SK-N-SH (cell line): Measurements from ENCODE around the gene PPDPF. TPM values are rescaled to one million over a fixed set of nuclear protein-coding genes. Genes with fewer than 3 reads are reported as not detected.

ENCODE experiments used
- CTCF ChIA-PET: fragments of 300-600, 350-600 bp; formaldehyde crosslinking; extraction: SDS; loops from one replicate; lab custom pipeline; 2021; lab: Yijun Ruan, JAX
- POLR2A ChIA-PET: fragments of 350-600 bp; sonication (Branson Sonifier 250); formaldehyde crosslinking; extraction: SDS; loops from one replicate; lab custom pipeline; 2020; ENCODE audit warnings: antibody characterized with exemption, inconsistent platforms; lab: Yijun Ruan, JAX
- DNase-seq: peaks from one replicate; pipeline ENCODE4 v3.0.0; 2012
- H2AFZ ChIP-seq: fragments of 200-600 bp; sonication (generic); 2 replicates; pipeline ENCODE4 v1.8.1; 2016; ENCODE audit warnings: antibody characterized with exemption, mild to moderate bottlenecking, low read depth
- H3F3A ChIP-seq: fragments of 200-600 bp; sonication (generic); replicated peaks from 2 replicates; pipeline ENCODE3; 2016; ENCODE audit warnings: antibody characterized with exemption, mild to moderate bottlenecking; ENCODE audit not compliant: insufficient read depth
- H3K27ac ChIP-seq, 2 experiments: fragments of 200-500 bp in 1 of 2; fragments of 200-600 bp in 1 of 2; sonication (Bioruptor generic) in 1 of 2; sonication (generic), shearing (Covaris generic) in 1 of 2; 2 replicates each; pipeline versions ENCODE4 v1.5.1 to v1.6.1; 2014 to 2016; ENCODE audit warnings: low read depth in 2 of 2, inconsistent platforms in 1 of 2, low read length in 1 of 2, mild to moderate bottlenecking in 1 of 2, mixed read lengths in 1 of 2
- H3K27me3 ChIP-seq: fragments of 200-600 bp; sonication (generic), shearing (Covaris generic); 2 replicates; pipeline ENCODE4 v1.6.1; 2016; ENCODE audit warnings: mixed run types; ENCODE audit not compliant: insufficient read depth
- H3K36me3 ChIP-seq, 2 experiments: fragments of 200-500 bp in 1 of 2; fragments of 200-600 bp in 1 of 2; sonication (Bioruptor generic) in 1 of 2; sonication (generic) in 1 of 2; replicated peaks in 1 of 2; 2 replicates each; pipeline versions ENCODE3 to v1.5.1; 2014 to 2016; ENCODE audit warnings: low read length in 1 of 2, mild to moderate bottlenecking in 1 of 2; ENCODE audit not compliant: insufficient read depth in 2 of 2, control insufficient read depth in 1 of 2
- H3K4me1 ChIP-seq, 2 experiments: fragments of 200-500 bp in 1 of 2; fragments of 200-600 bp in 1 of 2; sonication (Bioruptor generic) in 1 of 2; sonication (generic), shearing (Covaris generic) in 1 of 2; 2 replicates each; pipeline versions ENCODE4 v1.5.1 to v1.6.1; 2014 to 2016; ENCODE audit warnings: low read depth in 1 of 2, low read length in 1 of 2, mixed run types in 1 of 2; ENCODE audit not compliant: insufficient read depth in 2 of 2, control insufficient read depth in 1 of 2
- H3K4me2 ChIP-seq: fragments of 200-600 bp; sonication (generic), shearing (Covaris generic); 2 replicates; pipeline ENCODE4 v1.6.1; 2017; ENCODE audit warnings: mixed run types
- H3K4me3 ChIP-seq, 2 experiments: fragments of 200-500 bp in 1 of 2; fragments of 200-600 bp in 1 of 2; sonication (Bioruptor generic) in 1 of 2; sonication (generic), shearing (Covaris generic) in 1 of 2; 2 replicates each; pipeline versions ENCODE4 v1.5.1 to v1.8.1; 2014 to 2016; ENCODE audit warnings: low read depth in 2 of 2, inconsistent platforms in 1 of 2, low read length in 1 of 2, mild to moderate bottlenecking in 1 of 2, mixed read lengths in 1 of 2, moderate library complexity in 1 of 2
- H3K79me2 ChIP-seq: fragments of 200-600 bp; sonication (generic); 2 replicates; pipeline ENCODE4 v1.8.1; 2017; ENCODE audit warnings: mild to moderate bottlenecking; ENCODE audit not compliant: insufficient read depth
- H3K9ac ChIP-seq: fragments of 200-600 bp; sonication (generic); 2 replicates; pipeline ENCODE4 v1.6.1; 2017; ENCODE audit warnings: mixed run types
- H3K9me2 ChIP-seq: fragments of 200-600 bp; sonication (generic); 2 replicates; pipeline ENCODE4 v1.6.1; 2017; ENCODE audit warnings: mixed run types
- H3K9me3 ChIP-seq: fragments of 200-600 bp; sonication (generic); 2 replicates; pipeline ENCODE4 v1.6.1; 2017; ENCODE audit warnings: mixed run types, mild to moderate bottlenecking, moderate library complexity
- H4K20me1 ChIP-seq: fragments of 200-600 bp; sonication (generic); 2 replicates; pipeline ENCODE4 v1.6.1; 2017; ENCODE audit warnings: mild to moderate bottlenecking, mixed run types; ENCODE audit not compliant: insufficient read depth
- MXI1 ChIP-seq: IDR thresholded peaks from 2 replicates; pipeline ENCODE4 v1.6.1; 2012; ENCODE audit warnings: mild to moderate bottlenecking, low read depth, low read length, improper control_type of control experiment
- RAD21 ChIP-seq: IDR thresholded peaks from 2 replicates; pipeline ENCODE4 v1.6.1; 2012; ENCODE audit warnings: mild to moderate bottlenecking, low read length
- REST ChIP-seq: IDR thresholded peaks from 2 replicates; pipeline ENCODE4 v1.6.1; 2012; ENCODE audit warnings: mild to moderate bottlenecking, low read depth, low read length, moderate library complexity
- TEAD4 ChIP-seq: IDR thresholded peaks from 2 replicates; pipeline ENCODE4 v1.4.0; 2012; ENCODE audit warnings: mild to moderate bottlenecking, borderline replicate concordance; ENCODE audit not compliant: insufficient read depth
- USF1 ChIP-seq: IDR thresholded peaks from 2 replicates; pipeline ENCODE4 v1.4.0; 2012; ENCODE audit warnings: low read depth, borderline replicate concordance
- WGBS: methylation state at CpG from one replicate; pipeline ENCODE4 v1.1.6; 2017; ENCODE audit warnings: low lambda C conversion rate; 5-methylcytosine and 5-hydroxymethylcytosine counted together
- polyA plus RNA-seq, 3 experiments: library from polyadenylated mRNA; depleted of rRNA; stranded (reverse); fragments of >200 nt; gene quantifications; 2 replicates each; pipeline ENCODE4 v1.2.3, GENCODE V29; 2012
- TF ChIP-seq, protein P1 (sequence below): IDR thresholded peaks from 2 replicates; pipeline ENCODE4 v1.4.0; 2012; ENCODE audit warnings: low read depth, borderline replicate concordance

Gene PPDPF
- polyA plus RNA-seq, 1 of the 3 experiments (the other 2 are of a cell fraction) = 71.4 TPM

DNA sequence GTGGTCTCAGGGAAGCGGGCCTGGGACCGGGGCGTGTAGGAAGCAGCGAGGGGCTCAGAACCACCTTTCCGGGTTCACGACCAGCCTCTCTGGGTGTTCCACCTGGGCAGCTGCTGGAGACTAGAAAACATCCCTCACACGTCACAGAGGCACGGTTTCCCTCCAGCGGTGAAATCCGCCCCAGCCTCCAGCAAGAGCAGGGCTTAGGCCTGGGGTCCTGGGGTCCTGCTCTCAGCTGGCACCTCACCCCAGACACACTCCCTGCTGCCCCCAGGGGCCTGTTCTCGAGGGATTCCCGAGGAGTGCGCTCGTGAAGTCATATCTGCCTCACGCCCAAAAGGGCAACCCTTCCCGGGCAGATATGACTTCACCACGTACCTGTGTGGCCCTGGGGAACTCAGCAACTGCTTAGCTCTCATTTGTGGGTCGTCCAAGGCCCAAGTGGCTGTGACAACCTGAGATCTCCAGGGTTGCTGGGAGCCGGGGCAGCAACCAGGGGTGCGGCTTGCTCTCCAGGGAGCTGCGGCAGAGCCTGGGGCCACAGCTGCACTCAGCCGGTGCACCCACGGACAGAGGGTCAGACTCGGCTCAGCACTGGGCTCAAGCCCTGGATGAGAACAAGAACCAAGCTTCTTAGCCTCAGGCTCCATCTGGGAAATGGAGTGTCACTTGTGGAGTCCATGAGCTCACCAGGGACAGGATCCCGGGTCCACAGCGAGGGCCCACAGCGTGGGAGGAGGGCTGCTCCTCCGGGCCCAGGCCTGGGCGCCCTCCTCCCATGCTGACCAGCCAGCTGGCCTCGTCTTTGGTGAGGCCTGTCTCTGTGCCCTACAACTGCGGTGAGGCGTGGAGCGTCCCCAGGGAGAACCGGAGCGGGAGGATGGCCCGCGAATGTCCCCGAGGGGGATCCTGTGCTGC, 34.1 kb downstream of the PPDPF start (continued):
- TF ChIP-seq REST = no peak
- TF ChIP-seq TEAD4 = no peak

GRCh38 chr20:63555661-63556381, 35.3 kb downstream of the PPDPF start:
- no peak overlapping the region for H3K9ac ChIP-seq
- POLR2A ChIA-PET = no interaction called here
- CTCF ChIA-PET = interaction anchor here (0.8 to 1.8 kb wide), 4 partner anchors 13 to 96 kb away, joined by 3 to 12 read pairs (median 4); partner anchors contain the start of gene PTK6
- WGBS = 96% methylated on average over 18 of the region's 45 CpGs
- H3F3A ChIP-seq = peaks cover 9% of the 10 kb centered on the region
- H4K20me1 ChIP-seq = no peaks in the 10 kb centered on the region
- H3K4me3 ChIP-seq = no peak overlapping the region
- no peak for DNase-seq
- H3K4me2 ChIP-seq = no peak overlapping the region
- no peaks in the 10 kb centered on the region for H3K9me3 ChIP-seq
- no peak overlapping the region for H2AFZ ChIP-seq
- peaks cover 0 to 14% of the 10 kb centered on the region in 2 experiments; a peak in 1 of 4 replicates for H3K4me1 ChIP-seq
- TF ChIP-seq, protein P1, sequence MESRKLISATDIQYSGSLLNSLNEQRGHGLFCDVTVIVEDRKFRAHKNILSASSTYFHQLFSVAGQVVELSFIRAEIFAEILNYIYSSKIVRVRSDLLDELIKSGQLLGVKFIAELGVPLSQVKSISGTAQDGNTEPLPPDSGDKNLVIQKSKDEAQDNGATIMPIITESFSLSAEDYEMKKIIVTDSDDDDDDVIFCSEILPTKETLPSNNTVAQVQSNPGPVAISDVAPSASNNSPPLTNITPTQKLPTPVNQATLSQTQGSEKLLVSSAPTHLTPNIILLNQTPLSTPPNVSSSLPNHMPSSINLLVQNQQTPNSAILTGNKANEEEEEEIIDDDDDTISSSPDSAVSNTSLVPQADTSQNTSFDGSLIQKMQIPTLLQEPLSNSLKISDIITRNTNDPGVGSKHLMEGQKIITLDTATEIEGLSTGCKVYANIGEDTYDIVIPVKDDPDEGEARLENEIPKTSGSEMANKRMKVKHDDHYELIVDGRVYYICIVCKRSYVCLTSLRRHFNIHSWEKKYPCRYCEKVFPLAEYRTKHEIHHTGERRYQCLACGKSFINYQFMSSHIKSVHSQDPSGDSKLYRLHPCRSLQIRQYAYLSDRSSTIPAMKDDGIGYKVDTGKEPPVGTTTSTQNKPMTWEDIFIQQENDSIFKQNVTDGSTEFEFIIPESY = no peak
- TF ChIP-seq USF1 (no peak), MXI1 (no peak), RAD21 (no peak)
- no peak overlapping the region; a peak in 1 of 4 replicates for H3K27ac ChIP-seq
- no peaks in the 10 kb centered on the region for H3K79me2 ChIP-seq
- no peaks in the 10 kb centered on the region for H3K9me2 ChIP-seq
- H3K36me3 ChIP-seq = peaks cover 0 to 4% of the 10 kb centered on the region in 2 experiments
- H3K27me3 ChIP-seq = no peaks in the 10 kb centered on the region
